GM12875 (cell line): ENCODE data around the gene FBXL15.

Source experiments
- H3K4me3 ChIP-seq: one replicate; pipeline ENCODE4 v1.5.1; 2011; ENCODE audit warnings: low read depth, low read length, control low read depth
- CTCF ChIP-seq: IDR thresholded peaks from 2 replicates; pipeline ENCODE4 v1.5.1; 2011; ENCODE audit warnings: low read depth, mild to moderate bottlenecking, control low read depth, inconsistent platforms, low read length, moderate library complexity, borderline replicate concordance; ENCODE audit not compliant: insufficient read depth

FBXL15 gene

GRCh38 chr10:102407425-102408130, 13.1 kb upstream of the FBXL15 start:
- no peak overlapping the region for H3K4me3 ChIP-seq
- TF ChIP-seq CTCF, result no peak

- H3K4me3 ChIP-seq, result no peak overlapping the region
- TF ChIP-seq CTCF, result no peak
These were observed 12.4 kb upstream of the FBXL15 start for GRCh38 chr10:102408131-102408727.

- H3K4me3 ChIP-seq, result peak overlapping the region; percentile 19
- TF ChIP-seq CTCF, result no peak
These were observed 11.7 kb upstream of the FBXL15 start for GRCh38 chr10:102408728-102409603.

- H3K4me3 ChIP-seq, result peak overlapping the region; percentile 8
- no peak for TF ChIP-seq CTCF
These were observed 10.8 kb upstream of the FBXL15 start for GRCh38 chr10:102409604-102410428.

- TF ChIP-seq CTCF, result no peak
- H3K4me3 ChIP-seq, result peak overlapping the region; percentile 22
These were observed 10.1 kb upstream of the FBXL15 start for GRCh38 chr10:102410429-102411073.

- TF ChIP-seq CTCF, result no peak
- no peak overlapping the region for H3K4me3 ChIP-seq
These were observed 9.0 kb upstream of the FBXL15 start for GRCh38 chr10:102411341-102412255.
